NT2/D1 (cell line): Measurements from ENCODE around the gene FMN1.

Experiments used
- YY1 ChIP-seq: IDR thresholded peaks from 2 replicates; pipeline ENCODE4 v1.6.1; 2011; ENCODE audit not compliant: insufficient read length, insufficient read depth
- ZNF274 ChIP-seq: IDR thresholded peaks from 2 replicates; pipeline ENCODE4 v1.6.1; 2011; ENCODE audit warnings: mild to moderate bottlenecking, low read depth, low read length

DNA sequence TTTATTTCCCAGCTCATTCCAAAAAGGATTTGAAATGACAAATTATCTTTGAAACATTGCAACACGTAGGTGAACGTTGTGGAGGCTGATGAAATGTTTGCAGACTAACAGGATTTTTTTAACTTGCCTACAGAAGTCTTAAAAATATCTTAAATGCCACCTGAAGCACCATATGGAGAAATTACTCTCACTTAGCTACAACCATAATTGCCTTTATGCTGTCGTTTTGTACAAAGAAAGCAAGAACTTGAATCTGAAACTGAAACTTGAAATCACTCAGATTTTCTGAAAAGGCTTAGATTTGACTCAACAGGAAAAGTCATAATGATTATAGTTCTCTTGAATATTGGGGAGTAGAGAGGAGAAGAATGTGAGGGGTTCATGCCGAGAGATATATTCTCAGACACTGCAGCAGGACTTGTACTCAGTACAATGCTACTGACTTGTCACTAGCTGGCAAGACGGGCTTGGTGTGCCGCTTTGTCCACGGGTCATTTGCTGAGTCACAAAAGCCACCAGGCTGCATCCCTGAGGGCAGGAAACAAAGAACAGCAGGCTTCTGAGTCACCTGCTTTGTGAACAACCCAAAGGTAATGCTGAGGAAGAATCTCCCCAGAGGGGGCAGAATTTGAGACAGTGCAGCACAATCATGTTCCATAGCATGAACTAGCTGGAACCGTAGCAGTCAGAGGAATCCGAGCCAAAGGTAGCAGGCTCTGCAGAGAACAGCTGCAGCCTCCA, 7.1 kb upstream of the FMN1 start:
- TF ChIP-seq ZNF274, result no peak
- TF ChIP-seq YY1, result no peak
